Lung (tissue), 12 donors: Measurements from ENCODE around the gene ADAM10. TPM values are rescaled to one million over a fixed set of nuclear protein-coding genes. Genes with fewer than 3 reads are reported as not detected.
A peak's percentile ranks its signal among the peaks of the same experiment; 100 is the strongest.

Source experiments
- ATAC-seq: fragments of 200-7000 bp; cut with Tn5 transposase; one replicate; pipeline ENCODE4 v1.9.1; 2020; ENCODE audit warnings: moderate number of reproducible peaks; ENCODE audit not compliant: insufficient read depth, low FRiP score
- DNase-seq, 3 donors: peaks; one replicate each; pipeline ENCODE4 v3.0.0-alpha.2; 2013 to 2017
- H3K27ac ChIP-seq, 2 donors: one replicate each; pipeline ENCODE4 v1.5.1; 2013; ENCODE audit warnings: mild to moderate bottlenecking in 2 of 2, moderate library complexity in 2 of 2, control low read depth in 1 of 2, inconsistent platforms in 1 of 2, low read depth in 1 of 2, low read length in 1 of 2
- H3K27me3 ChIP-seq, 3 donors: one replicate each; pipeline ENCODE4 v1.5.1; 2013; ENCODE audit warnings: low read length in 2 of 3; ENCODE audit not compliant: control insufficient read depth in 3 of 3, insufficient read depth in 3 of 3
- H3K36me3 ChIP-seq, 4 donors: one replicate each; pipeline ENCODE4 v1.5.1; 2013; ENCODE audit warnings: low read length in 4 of 4, mild to moderate bottlenecking in 1 of 4, moderate library complexity in 1 of 4; ENCODE audit not compliant: control insufficient read depth in 4 of 4, insufficient read depth in 4 of 4
- H3K4me1 ChIP-seq, 5 donors: one replicate each; pipeline ENCODE4 v1.5.1; 2013; ENCODE audit warnings: low read length in 5 of 5, mild to moderate bottlenecking in 2 of 5, moderate library complexity in 1 of 5; ENCODE audit not compliant: control insufficient read depth in 5 of 5, insufficient read depth in 5 of 5
- H3K4me3 ChIP-seq: one replicate; pipeline ENCODE4 v1.5.1; 2013; ENCODE audit warnings: mild to moderate bottlenecking, control low read depth, moderate library complexity
- H3K9ac ChIP-seq, 2 donors: one replicate each; pipeline ENCODE4 v1.5.1; 2013; ENCODE audit warnings: low read length in 2 of 2, control low read depth in 1 of 2; ENCODE audit not compliant: insufficient read depth in 1 of 2
- H3K9me3 ChIP-seq, 4 donors: one replicate each; pipeline ENCODE4 v1.5.1; 2013; ENCODE audit warnings: low read length in 3 of 4, mild to moderate bottlenecking in 1 of 4, moderate library complexity in 1 of 4; ENCODE audit not compliant: control insufficient read depth in 4 of 4, insufficient read depth in 3 of 4
- CTCF ChIP-seq: IDR thresholded peaks from 2 replicates; pipeline ENCODE4 v1.5.1; 2012; ENCODE audit warnings: mild to moderate bottlenecking; ENCODE audit errors: control extremely low read depth, extremely low read depth
- WGBS, 2 donors: extraction: QIAGEN DNeasy Blood & Tissue Kit; methylation state at CpG; one replicate each; pipeline ENCODE4 v1.1.7; 2013; 5-methylcytosine and 5-hydroxymethylcytosine counted together
- polyA plus RNA-seq, 2 donors: library from polyadenylated mRNA; stranded (reverse); fragments of 200-250 nt; gene quantifications; one replicate each; pipeline ENCODE4 v1.2.1, GENCODE V29; 2013
- total RNA-seq, 2 donors: library from RNA; depleted of rRNA in 1 of 2; stranded (reverse); fragments of >200 nt in 1 of 2; gene quantifications; one replicate each; pipeline ENCODE4 v1.2.1, GENCODE V29; 2014 to 2021
- donor health status: control.
- donor health status: control.
- donor health status: Bipolar disorder and iron deficiency.
- donor health status: healthy.
- donor health status: DM: yes; HTN: yes; CAD: no.

ADAM10 gene
- total and polyA plus RNA-seq, 4 donors, result 9.7 to 274 (median 88.6) TPM

GRCh38 chr15:58761010-58761388, 11.5 kb upstream of the ADAM10 start:
- DNase-seq (no peak), ATAC-seq (no peak)
- Histone ChIP-seq H3K27ac (no peak overlapping the region), H3K9ac (no peak overlapping the region), H3K27me3 (no peaks in the 10 kb centered on the region), H3K4me1 (no peaks in the 10 kb centered on the region), H3K36me3 (no peaks in the 10 kb centered on the region), H3K4me3 (no peak overlapping the region), H3K9me3 (peaks cover 0 to 5% (median 0%) of the 10 kb centered on the region in 4 donors)
- WGBS, 2 donors, result 95 to 96% methylated on average over 1 of the region's 1 CpG
- TF ChIP-seq CTCF, result no peak

GRCh38 chr15:58760385-58761009, 11.0 kb upstream of the ADAM10 start:
- TF ChIP-seq CTCF, result no peak
- Histone ChIP-seq H3K9ac (no peak overlapping the region), H3K27me3 (no peaks in the 10 kb centered on the region), H3K9me3 (peaks cover 0 to 5% (median 0%) of the 10 kb centered on the region in 4 donors), H3K36me3 (no peaks in the 10 kb centered on the region), H3K27ac (no peak overlapping the region), H3K4me1 (no peaks in the 10 kb centered on the region), H3K4me3 (no peak overlapping the region)
- ATAC-seq (no peak), DNase-seq (no peak)
- WGBS, 2 donors, result 53 to 76% methylated on average over 7 of the region's 7 CpGs

- no peak for TF ChIP-seq CTCF
- Histone ChIP-seq H3K27me3 (no peaks in the 10 kb centered on the region), H3K4me3 (no peak overlapping the region), H3K4me1 (no peaks in the 10 kb centered on the region), H3K36me3 (no peaks in the 10 kb centered on the region), H3K9ac (no peak overlapping the region), H3K9me3 (no peaks in the 10 kb centered on the region), H3K27ac (no peak overlapping the region)
- ATAC-seq (no peak), DNase-seq (peak in 1 of 3 donors; percentile 27)
- 35 to 68% methylated on average over 3 of the region's 3 CpGs for whole genome bisulfite sequencing, 2 donors
These were observed 8.6 kb upstream of the ADAM10 start for GRCh38 chr15:58758141-58758540.

GRCh38 chr15:58755956-58756355, 6.4 kb upstream of the ADAM10 start:
- TF ChIP-seq CTCF, result no peak
- H3K4me1 ChIP-seq, result no peaks in the 10 kb centered on the region
- no peaks in the 10 kb centered on the region for H3K36me3 ChIP-seq
- DNase-seq, result peak in 2 of 3 donors; percentile 27 to 42
- no peak overlapping the region for H3K4me3 ChIP-seq
- ATAC-seq, result no peak
- no peaks in the 10 kb centered on the region for H3K9me3 ChIP-seq
- no peak overlapping the region for H3K9ac ChIP-seq
- H3K27ac ChIP-seq, result no peak overlapping the region
- H3K27me3 ChIP-seq, result no peaks in the 10 kb centered on the region
- 71 to 84% methylated on average over 6 of the region's 6 CpGs for WGBS, 2 donors
